Activated CD4-positive, alpha-beta T cell treated with anti-CD3 and anti-CD28 coated beads, Interleukin-10, Interleukin-2, amounts not matched to agents 100 ng/mL and 50 ng/mL, durations not matched to agents 16 hours and 8 hours (primary cell): Measurements from ENCODE around the gene RLIM.

Experiments
- DNase-seq: peaks from one replicate; pipeline ENCODE4 v3.0.0-alpha.2; 2020

The RLIM gene

GRCh38 chrX:74536152-74536831 is 78.1 kb downstream of the RLIM start:
- peak; percentile 13 for DNase-seq

- DNase-seq, result peak; percentile 37
Observed at GRCh38 chrX:74535408-74536151, 78.8 kb downstream of the RLIM start.
